Measurements from ENCODE around the gene CSNK1D.

Gene CSNK1D

DNA sequence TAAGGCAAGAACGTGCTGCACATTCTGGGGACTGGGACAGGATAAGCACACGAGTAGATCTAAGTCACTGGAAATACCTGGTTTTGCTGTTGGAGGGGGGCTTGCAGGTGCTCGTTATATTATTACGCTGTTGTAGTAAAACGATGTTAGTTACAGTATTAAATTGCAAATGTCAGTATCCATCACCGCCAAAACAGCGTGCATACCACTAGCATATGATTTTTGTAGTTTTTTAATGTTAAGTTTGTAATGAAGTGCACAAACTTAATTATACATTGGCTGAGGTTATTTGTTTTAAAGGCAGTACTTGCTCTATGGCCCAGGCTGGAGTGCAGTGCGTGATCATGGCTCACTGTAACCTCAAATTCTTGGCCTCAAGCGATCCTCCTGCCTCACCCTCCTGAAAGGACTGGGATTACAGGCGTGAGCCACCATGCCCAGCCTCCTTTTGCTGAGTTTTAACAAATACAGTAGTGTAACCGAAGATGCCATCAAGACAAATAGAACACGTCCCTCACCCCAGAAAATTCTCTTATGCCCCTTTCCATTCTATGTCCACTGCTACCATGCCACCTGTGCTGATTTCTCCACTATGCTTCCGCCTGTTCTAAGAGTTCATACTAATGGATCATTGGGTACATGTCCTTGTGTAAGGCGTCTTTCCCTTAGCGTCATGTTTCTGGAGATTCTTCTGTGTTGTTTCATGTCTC lies 20.7 kb upstream of the CSNK1D start:
- DNase-seq, result no peak

DNA sequence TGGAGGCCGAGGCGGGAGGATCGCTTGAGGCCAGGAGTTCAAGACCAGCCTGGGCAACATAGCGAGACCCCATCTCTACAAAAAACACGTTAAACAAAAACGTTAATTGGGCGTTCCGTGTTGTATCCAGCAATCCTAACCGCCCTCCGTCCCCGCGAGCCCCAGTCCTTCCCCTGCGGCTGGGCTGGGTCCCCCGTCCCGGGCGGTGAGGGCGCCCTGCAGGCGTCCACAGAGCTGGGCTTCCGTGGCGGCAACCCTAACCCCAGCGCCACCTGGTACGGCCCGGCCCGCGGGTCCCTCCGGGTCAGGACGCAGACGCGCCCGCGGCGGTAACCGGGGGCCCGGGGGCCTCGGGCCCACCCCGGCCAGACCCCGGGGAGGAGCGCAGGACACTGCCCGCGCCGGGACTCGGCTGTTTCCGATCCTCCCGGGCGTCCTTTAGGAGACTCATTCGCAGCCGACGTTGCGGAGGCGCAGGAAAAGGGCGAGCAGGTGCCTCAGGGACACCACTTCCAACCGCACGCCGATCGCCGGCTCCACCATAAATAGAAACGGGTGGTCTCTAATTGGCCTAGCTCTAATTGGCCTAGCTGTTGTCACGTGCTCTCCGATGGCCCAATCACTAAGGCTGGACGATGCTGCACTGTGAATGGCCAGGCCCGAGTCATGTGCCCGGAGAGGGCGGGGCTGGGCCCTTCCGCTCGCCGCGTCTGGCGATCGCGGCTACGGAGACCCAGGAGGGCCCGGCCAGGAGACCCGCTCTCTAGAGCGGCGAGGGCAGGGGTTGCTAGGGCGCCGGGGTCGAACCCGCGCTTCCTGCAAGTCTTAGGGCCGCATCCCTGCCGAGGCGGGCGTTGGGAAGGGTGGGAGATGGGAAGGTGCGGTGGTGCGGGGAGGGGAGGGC lies 19.0 kb upstream of the CSNK1D start:
- peak; percentile 91 for DNase-seq

DNA sequence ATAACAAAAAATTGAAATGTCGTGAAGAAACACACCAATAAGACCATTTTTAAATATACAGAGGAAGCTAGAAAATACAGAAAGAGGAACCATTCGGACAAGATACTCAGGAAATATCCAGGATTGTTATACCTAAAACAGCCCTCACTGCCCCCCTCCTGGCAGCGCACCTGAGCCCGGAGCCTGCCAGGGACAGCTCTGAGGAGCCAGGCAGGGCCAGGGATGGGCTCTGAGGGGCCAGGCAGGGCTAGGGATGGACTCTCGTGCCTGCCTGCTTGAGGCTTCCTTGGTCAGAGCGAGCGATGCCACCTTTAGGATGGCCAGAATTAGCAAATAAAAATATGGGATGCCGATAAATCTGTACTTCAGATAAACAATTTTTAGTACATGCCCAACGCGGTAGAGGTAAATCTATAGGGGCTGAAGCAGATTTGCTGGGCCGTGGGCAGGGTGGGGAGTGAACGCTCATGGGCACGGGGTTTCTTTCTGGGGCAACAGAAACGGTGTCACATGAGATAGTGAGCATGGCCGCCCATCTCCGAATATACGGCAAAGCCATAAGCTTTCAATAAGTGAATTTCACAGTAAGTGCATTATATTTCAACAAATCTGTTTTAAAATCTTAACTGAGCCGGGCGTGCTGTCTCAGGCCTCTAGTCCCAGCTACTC lies 18.2 kb upstream of the CSNK1D start:
- DNase-seq, result no peak

DNA sequence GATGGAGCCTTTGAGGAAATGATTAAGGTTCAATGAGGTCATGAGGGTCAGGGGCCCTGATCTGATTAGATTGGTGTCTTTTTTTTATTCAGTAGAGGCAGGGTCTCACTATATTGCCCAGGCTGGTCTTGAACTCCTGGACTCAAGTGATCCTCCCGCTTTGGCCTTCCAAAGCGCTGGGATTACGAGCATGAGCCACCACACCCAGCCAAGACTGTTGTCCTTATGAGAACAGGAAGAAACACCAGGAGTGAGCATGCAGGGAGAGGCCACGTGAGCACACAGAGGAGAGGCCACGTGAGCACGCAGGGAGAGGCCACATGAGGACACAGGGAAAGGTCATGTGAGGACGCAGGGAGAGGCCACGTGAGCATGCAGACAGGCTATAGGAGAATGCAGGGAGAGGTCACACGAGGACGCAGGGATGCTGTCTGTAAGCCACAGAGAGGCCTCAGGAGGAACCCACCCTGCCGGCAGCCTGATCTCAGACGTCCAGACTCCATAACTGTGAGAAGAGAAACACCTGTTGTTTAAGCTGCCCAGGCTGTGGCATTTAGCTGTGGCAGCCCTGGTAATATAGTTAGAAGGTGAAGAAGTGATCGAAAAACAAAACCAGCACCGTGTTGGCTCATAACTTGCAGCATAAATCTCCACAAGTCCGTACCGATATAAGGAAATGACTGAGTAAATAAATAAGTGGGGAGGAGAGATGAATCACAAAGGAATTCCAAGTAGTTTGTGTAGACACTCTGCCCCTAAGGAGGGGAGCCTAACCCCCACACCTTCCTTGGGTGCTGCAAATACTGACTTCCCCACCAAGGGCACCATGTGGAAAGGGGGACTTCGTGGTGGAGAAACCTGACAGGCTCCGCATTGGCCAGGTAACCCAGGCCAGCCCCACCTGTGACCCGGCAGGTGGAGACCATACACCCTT lies 14.6 kb upstream of the CSNK1D start:
- DNase-seq, result peak; percentile 95

DNA sequence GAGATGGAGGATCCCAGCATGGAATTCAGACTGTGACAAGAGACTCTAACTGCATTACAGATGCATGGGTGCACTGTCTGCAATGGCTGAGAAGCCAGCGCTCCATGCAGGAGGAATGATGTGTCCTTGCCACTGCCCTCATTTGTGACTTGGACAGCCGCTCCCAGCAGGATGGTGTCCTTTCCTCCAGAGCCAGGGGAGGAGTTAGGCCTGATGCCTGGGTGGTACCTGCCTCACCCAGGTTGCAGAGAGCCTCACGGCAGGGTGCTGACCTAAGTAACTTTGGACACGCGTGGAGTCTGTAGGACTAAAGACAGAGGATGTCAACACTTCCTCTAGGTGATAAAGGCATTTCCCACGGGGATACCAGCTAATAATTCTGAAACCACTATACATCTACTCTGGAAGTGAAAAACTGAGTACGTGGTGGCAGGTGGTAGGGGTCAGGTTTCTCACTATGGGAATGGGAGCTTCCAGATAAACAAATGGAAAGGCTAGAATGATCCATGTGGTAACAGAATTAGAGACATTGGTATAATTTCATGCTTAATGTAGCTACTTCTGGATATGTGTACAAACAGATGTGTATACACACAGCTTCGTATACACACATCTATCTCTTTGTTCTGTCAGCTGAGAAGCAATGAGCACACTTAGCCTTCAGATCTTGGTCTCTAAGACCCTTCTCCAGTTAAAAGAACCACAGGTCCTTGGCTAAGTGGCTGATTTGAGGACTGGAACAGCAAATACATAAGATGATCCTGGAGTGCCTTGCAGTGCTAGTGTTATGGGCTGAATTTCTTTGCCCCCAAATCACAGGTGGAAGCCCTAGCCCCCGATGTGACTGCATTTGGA lies 13.7 kb upstream of the CSNK1D start:
- no peak for DNase-seq

DNA sequence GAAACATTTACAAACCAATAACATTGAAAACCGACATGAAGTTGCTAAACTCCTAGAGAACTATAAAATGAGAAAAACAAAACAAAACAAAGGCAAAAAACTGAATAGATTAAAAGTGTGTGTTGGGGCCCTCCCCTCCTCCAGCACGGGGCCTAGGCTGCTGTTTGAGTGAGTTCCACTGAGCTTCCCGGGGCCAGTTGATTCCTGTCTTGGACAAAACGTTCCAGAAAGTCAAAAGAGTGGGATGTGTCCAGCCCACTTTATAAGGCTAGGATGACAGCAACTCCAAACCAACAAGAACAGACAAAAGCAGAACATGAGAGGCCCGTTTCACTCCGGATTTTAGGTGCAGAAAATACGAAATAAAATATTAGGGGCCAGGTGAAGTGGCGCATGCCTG lies 11.6 kb upstream of the CSNK1D start:
- DNase-seq, result no peak

DNA sequence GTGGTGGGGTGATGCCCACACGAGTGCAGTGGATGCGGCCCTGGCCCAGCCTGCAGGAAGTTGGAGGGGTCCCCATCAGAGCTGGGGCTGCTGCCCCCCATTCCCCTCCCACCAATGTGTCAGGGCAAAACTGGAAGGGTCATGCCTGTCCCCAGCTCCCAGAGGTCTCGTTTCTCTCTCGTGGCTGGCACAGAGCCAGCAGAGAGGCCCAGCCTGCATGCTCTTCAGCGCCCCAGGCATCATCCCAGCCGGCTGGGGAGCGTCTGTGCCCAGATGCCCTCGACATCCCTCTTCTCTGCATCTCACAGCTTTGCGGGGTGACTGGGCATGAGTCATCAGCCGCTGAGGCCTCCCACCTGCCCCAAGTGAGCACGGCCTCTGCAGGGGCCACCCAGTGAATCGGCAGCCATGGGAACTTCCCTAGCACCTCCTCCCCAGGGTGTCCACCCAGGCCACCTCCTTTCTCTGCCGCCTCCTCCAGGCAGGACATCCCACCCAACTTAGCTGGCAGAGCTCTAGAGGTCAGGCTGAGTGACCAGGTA lies 9.8 kb upstream of the CSNK1D start:
- no peak for DNase-seq

DNA sequence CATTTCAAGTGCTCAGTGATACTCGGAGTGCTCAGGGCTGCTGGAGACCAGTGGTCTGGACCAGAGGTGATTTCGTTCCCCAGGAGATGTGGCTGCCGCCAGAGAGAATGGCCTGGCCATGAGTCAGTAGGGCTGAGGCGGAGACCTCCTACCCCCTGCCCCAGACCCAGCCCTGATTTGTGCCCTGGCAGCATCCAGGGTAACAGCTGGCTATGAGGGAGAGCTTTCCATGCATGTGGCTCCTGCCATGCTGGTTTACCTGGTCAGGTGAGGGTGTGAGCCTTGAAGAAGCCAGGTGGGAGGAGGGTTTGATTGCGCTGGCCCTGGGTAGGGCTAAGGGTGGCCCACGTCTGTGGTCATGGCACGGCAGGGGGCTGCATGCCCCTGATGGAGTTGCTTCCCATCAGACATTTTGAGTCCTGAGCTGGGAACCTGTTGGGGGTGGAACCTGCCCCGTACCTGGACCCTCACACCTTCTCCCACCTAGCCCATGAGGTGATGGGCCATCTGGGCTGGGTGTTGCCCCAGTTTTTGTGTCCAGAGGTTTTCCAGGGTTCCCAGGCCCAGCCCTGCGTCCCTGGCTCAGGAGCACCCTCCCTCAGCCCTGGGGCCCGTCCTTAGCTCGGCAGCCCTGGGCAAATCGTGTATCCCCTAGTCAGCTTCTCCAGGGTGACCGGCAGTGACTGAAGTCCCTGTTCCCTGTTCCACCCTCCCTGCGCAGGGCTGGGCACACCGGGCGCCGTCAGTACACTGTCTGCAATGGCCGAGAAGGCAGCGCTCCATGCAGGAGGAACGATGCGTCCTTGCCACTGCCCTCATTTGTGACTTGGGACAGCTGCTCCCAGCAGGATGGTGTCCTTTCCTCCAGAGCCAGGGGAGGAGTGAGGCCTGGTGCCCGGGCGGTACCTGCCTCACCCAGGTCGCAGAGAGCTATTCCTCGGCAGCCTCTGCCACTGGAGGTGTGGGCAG lies 9.0 kb upstream of the CSNK1D start:
- no peak for DNase-seq

DNA sequence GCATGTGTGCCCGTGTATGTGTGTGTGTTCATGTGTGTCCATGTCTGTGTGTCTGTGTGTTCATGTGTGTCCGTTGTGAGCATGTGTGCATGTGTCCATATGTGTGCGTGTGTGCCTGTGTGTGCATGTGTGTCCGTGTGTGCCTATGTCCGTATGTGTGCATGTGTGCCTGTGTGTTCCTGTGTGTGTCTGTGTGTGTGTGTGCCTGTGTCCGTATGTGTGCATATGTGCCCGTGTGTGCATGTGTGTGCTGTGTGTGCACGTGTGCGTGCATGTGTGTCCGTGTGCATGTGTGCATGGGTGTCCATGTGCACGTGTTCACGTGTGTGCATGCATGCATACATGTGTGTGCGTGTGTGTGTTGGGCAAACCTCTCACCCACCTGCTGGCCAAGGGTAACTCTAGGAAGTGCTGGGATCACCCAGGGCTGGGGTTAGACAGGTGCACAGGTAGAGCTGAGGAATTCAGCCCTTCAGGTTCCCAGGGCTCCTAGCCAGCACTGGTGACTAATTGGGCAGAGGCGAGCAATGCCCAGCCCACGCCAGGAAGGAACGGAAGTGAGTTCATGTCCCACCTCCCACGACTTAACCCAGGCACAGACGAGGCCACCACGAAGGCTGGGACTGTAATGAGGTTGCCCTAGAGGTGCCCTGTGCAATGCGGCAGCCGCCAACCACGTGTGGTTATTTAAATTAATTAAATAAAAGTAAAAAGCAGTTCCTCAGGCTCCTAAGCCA lies 8.2 kb upstream of the CSNK1D start:
- DNase-seq, result no peak

DNA sequence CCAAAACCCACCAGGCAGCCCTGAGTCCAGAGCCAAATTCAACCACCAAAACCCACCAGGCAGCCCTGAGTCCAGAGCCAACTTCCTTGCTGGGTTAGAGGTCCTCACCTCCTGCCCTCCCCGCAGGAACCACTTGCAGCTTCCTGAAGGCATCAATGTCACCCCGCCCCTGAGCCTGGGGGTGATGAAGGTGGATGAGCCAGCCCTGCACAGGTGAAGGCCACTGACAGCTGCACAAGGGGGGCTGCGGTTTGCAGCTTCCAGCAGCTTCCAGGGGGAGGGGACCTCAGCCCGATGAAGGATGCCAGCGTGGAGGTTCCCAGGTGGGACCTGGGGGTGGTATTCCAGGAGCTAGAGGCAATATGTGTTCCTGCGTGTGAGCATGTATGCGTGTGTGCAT lies 7.6 kb upstream of the CSNK1D start:
- no peak for DNase-seq

DNA sequence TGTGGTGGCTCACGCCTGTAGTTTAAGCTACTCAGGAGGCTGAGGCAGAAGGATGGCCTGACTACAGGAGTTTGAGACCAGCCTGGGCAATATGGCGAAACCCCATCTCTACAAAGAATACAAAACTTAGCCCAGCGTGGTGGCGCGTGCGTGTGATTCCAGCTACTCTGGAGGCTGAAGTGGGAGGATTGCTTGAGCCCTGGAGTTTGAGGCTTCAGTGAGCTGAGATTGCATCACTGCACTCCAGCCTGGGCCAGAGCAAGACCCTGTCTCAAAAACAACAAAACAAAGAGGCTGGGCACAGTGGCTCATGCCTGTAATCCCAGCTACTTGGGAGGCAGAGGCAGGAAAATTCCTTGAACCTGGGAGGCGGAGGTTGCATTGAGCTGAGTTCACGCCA lies 7.0 kb upstream of the CSNK1D start:
- DNase-seq, result no peak

DNA sequence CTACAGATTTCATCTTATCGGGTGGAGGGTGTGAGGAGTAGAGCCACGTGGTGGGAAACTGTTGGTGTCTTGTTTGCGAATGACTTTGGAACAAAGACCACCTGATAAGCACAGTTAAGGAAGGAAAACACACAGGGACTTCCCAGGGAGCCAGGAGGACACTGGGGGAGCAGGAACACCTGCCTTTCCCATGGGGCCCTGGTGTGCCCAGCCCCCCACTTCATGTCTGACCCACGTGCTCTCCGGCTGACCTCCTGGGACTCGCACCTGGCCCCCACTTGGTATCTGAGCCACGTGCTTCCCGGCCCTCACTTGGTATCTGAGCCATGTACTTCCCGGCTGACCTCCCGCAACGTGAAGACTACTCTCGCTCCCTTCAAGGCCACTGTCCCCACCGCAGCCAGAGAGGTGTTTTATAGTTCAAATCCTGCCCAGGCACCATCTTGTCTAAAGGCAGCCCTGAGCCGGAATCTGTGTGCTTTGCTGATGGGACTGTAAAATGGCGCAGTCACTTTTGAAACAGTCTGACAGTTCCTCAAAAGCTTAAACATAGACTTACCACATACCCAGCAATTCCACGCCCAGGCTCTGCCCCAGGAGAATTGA lies 5.4 kb upstream of the CSNK1D start:
- no peak for DNase-seq

DNA sequence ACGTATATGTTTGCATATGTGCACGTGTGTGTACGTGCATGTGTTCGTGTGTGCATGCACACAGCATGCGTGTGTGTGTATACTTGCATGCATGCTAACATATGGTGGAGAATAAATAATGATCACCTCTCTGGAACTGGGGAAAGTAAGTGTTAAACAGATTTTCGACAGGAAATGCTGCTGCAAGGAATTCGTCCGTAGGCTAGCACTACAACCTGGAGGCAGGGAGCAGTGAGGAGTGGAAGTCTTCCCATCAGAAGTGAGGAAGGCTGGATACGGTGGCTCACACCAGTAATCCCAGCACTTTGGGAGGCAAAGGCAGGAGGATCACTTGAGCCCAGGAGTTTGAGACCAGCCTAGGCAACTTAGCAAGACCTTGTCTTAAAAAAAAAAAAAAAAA lies 4.8 kb upstream of the CSNK1D start:
- DNase-seq, result no peak

DNA sequence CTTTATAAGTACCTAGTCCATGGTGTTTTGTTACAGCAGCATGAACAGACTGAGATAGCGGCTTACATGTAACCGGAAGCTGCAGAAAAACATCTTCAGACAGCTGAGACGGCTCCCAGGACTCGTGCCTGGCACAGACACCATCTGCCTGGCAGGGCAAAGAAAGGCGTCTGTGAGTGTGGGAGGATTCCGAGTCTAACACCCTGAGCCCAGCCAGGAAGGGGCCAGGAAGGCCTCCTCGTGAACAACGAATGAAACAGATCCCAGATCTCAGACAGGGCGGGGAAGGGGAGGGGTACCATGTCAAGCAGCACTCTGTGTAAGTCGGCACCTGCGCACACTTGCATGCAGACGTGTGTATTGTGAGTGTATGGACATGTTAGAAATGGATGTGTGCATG lies 4.4 kb upstream of the CSNK1D start:
- DNase-seq, result no peak

DNA sequence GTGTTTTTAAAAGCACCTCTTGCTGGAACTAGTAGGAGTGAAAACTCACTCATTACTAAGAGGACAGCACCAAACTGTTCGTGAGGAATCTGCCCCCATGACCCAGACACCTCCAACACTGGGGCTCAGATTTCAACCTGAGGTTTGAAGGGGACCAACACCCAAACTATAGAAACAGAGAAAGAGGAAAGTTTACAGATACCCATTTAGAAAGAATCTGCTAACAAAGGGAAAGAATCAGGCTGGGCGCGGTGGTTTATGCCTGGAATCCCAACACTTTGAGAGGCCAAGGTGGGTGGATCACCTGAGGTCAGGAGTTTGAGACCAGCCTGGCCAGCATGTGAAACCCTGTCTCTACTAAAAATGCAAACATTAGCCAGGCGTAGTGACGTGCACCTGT lies 3.4 kb upstream of the CSNK1D start:
- DNase-seq, result no peak

DNA sequence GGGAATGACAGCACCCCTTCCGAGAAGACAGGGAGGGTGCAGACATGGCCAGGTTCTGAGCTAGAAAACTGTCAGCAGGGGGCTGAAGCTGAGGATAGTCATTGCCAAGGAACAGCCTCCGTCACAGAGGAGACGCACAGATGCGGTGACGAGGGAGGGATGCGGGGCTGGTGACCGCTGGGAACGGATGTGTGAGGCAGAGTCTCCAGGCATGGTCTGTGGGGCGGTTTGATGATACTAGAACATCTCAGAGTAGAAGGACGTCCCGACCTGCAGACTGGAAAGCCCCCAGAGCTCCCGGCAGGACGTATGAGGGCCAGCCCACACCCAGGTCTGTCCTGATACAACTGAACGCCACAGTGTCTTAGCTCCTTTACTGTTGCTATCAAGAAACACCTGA lies 1.8 kb upstream of the CSNK1D start:
- DNase-seq, result no peak

DNA sequence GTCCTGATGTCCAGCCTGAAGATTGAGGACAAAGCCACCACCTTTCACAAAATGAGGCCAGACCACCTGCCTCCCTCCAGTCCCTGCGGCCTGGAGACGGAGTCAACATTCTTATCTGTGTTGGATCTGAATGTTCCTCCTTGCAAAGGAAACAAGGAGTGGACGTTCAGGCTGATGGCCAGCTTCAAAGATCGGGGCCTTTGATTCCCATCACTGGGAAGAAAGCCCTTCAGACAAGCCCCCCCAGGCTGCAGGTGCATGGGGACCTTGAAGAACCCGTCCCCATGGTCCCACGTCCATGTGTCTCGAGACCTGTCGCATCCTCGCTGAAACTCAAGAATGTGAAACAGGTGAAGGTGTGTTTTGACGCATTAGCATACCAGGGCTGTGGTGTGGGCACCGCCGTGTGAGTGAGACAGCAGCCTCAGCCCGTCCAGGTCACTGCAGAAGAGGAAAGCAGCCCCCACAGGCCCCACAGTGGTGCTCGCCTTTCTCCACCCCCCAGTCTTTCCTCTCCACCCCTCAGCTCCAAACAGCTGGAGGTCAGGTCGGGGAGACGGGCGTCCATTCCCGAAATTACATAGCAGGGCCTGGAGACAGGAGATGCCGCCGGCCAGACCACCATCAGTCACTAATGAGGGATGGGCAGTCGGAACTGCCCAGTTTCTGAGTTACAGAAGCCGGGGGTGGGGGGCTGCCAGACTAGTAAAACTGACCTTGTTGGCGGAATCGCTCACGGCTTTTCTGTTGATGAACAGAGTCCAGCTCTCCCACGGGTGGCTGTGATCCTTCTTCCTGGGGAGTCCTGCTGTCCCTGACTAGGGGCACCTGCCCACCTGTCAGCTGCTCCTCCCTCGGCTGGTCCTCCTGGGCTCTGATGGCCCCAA lies 877 bp upstream of the CSNK1D start:
- no peak for DNase-seq
